Skin epidermis (tissue), 12 donors: ENCODE measurements around the gene NSG1.
A peak's percentile ranks its signal among the peaks of the same experiment; 100 is the strongest.

Source experiments
- H3K27ac ChIP-seq, 21 experiments: fragments of 200-600 bp; sonication (generic) in 11 of 21; one replicate each; pipeline ENCODE4 v1.5.0; 2020; ENCODE audit warnings: mild to moderate bottlenecking in 3 of 21, inconsistent platforms in 2 of 21, moderate library complexity in 2 of 21
- H3K4me3 ChIP-seq, 7 experiments: fragments of 200-600 bp; sonication (generic) in 2 of 7; one replicate each; pipeline ENCODE4 v1.5.0; 2020; ENCODE audit warnings: inconsistent platforms in 2 of 7, mild to moderate bottlenecking in 2 of 7, moderate library complexity in 1 of 7

NSG1 gene

GRCh38 chr4:4392501-4393183 is 5.7 kb downstream of the NSG1 start:
- H3K27ac ChIP-seq, result peak overlapping the region in 6 of 21 experiments; percentile 14 to 58 (median 38)
- H3K4me3 ChIP-seq, result no peak overlapping the region

GRCh38 chr4:4394644-4395043 is 7.7 kb downstream of the NSG1 start:
- Histone ChIP-seq H3K27ac (no peak overlapping the region), H3K4me3 (no peak overlapping the region)

GRCh38 chr4:4395371-4395770 is 8.5 kb downstream of the NSG1 start:
- no peak overlapping the region for H3K27ac ChIP-seq
- no peak overlapping the region for H3K4me3 ChIP-seq

- H3K4me3 ChIP-seq, result no peak overlapping the region
- no peak overlapping the region for H3K27ac ChIP-seq
Measured at GRCh38 chr4:4395849-4396627, 9.1 kb downstream of the NSG1 start.

- H3K27ac ChIP-seq, result no peak overlapping the region
- no peak overlapping the region for H3K4me3 ChIP-seq
Measured at GRCh38 chr4:4396628-4397440, 9.9 kb downstream of the NSG1 start.

- Histone ChIP-seq H3K4me3 (no peak overlapping the region), H3K27ac (no peak overlapping the region)
Measured at GRCh38 chr4:4397441-4397819, 10.5 kb downstream of the NSG1 start.

- Histone ChIP-seq H3K4me3 (no peak overlapping the region), H3K27ac (no peak overlapping the region)
Measured at GRCh38 chr4:4398430-4398829, 11.5 kb downstream of the NSG1 start.

GRCh38 chr4:4401036-4401435 is 14.1 kb downstream of the NSG1 start:
- H3K4me3 ChIP-seq, result no peak overlapping the region
- no peak overlapping the region for H3K27ac ChIP-seq

- no peak overlapping the region for H3K27ac ChIP-seq
- no peak overlapping the region for H3K4me3 ChIP-seq
Measured at GRCh38 chr4:4402966-4403365, 16.1 kb downstream of the NSG1 start.

GRCh38 chr4:4405358-4405962 is 18.6 kb downstream of the NSG1 start:
- no peak overlapping the region for H3K27ac ChIP-seq
- no peak overlapping the region for H3K4me3 ChIP-seq

- no peak overlapping the region for H3K4me3 ChIP-seq
- no peak overlapping the region for H3K27ac ChIP-seq
Measured at GRCh38 chr4:4406455-4407298, 19.8 kb downstream of the NSG1 start.

GRCh38 chr4:4407299-4408131 is 20.6 kb downstream of the NSG1 start:
- no peak overlapping the region for H3K27ac ChIP-seq

GRCh38 chr4:4408132-4408523 is 21.2 kb downstream of the NSG1 start:
- Histone ChIP-seq H3K27ac (no peak overlapping the region), H3K4me3 (no peak overlapping the region)

More at GRCh38 chr4:4407299-4408131, 20.6 kb downstream of the NSG1 start:
- H3K4me3 ChIP-seq, result no peak overlapping the region

- Histone ChIP-seq H3K4me3 (no peak overlapping the region), H3K27ac (no peak overlapping the region)
Measured at GRCh38 chr4:4408576-4409335, 21.9 kb downstream of the NSG1 start.

GRCh38 chr4:4409416-4410115 is 22.7 kb downstream of the NSG1 start:
- Histone ChIP-seq H3K4me3 (no peak overlapping the region), H3K27ac (no peak overlapping the region)

- Histone ChIP-seq H3K27ac (no peak overlapping the region), H3K4me3 (no peak overlapping the region)
Measured at GRCh38 chr4:4410271-4410670, 23.4 kb downstream of the NSG1 start.

- H3K27ac ChIP-seq, result no peak overlapping the region
- H3K4me3 ChIP-seq, result no peak overlapping the region
Measured at GRCh38 chr4:4411906-4412305, 25.0 kb downstream of the NSG1 start.
